ENCODE results near the gene TMEM192.

DNA sequence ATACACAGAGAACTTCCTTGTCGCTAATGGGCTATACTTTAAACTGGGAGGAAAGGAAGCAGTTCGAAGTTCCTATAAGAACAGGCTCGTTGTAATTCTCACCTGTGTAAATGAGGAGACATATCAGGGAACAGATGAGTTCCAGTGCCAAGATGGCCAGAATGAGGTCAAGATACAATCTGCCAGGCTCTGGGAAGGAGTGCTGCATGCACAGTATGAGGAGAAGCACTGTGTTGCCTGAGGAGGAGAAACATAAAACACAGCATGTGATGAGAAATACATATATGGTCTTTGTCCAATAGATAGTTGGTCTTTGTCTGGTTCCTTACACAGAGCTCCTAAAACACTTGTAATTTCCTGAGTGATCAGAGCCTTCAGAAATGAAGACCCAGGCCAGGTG, 24.3 kb downstream of the TMEM192 start:
- TF ChIP-seq, protein P1, sequence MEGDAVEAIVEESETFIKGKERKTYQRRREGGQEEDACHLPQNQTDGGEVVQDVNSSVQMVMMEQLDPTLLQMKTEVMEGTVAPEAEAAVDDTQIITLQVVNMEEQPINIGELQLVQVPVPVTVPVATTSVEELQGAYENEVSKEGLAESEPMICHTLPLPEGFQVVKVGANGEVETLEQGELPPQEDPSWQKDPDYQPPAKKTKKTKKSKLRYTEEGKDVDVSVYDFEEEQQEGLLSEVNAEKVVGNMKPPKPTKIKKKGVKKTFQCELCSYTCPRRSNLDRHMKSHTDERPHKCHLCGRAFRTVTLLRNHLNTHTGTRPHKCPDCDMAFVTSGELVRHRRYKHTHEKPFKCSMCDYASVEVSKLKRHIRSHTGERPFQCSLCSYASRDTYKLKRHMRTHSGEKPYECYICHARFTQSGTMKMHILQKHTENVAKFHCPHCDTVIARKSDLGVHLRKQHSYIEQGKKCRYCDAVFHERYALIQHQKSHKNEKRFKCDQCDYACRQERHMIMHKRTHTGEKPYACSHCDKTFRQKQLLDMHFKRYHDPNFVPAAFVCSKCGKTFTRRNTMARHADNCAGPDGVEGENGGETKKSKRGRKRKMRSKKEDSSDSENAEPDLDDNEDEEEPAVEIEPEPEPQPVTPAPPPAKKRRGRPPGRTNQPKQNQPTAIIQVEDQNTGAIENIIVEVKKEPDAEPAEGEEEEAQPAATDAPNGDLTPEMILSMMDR (optimal IDR thresholded peaks at IDR 0.05 in 1 of 3, IDR thresholded peaks at IDR 0.05 in 1 of 3, conservative IDR thresholded peaks at IDR 0.05 in 1 of 3; ENCODE audit: extremely low read depth in 1 of 3, insufficient read depth in 2 of 3, low read length in 3 of 3) = no peak
- TF ChIP-seq EZH2 (IDR thresholded peaks at IDR 0.05; ENCODE audit: low read length) = no peak

Measured in keratinocyte (primary cell).